Measurements from ENCODE around the gene VPS18. TPM values are rescaled to one million over a fixed set of nuclear protein-coding genes. Genes with fewer than 3 reads are reported as not detected.

VPS18 gene
- total RNA-seq, 1 experiment from 2014 or later, result 9.6 TPM

DNA sequence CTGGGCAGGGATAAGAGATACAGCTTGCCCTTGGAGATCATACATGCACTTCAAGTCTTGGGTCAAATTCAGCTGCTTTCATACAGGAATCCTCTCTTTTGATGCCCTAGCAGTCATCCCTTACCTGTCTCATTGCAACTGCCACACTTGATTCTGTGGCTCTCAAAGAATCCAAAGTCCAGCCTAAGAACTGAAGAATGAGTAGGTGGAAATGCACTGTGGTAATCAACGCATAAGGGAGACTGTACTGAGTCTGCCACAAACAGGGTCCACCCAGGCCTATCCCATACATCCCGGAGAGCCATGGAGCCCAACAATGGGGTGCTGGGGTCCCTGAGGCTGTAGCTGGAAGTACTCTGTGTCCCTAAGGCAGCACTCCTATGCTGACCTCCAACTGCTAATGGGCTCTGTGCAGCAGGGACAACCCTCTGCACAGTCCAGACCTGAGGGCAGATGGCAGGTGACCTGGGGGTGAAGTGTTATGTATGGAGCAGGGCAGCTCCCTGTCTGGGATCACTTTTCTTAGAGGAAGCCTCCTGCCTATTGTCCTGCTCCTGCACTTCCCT is 1.7 kb upstream of the VPS18 start:
- no peak overlapping the region for H3K27ac ChIP-seq
- ChIA-PET CTCF (interaction anchor here (0.5 to 3.0 kb wide), 15 partner anchors 14 to 324 kb away, joined by 3 to 84 read pairs (median 4); partner anchors contain the start of gene RHOV), POLR2A (ENCODE audit: unreplicated experiment) (interaction anchor here (0.5 to 1.2 kb wide), 4 partner anchors 16 to 107 kb away, joined by 3 to 4 read pairs (median 4); partner anchors contain the start of gene RHOV)
- no peaks in the 10 kb centered on the region for H3K9me2 ChIP-seq (ENCODE audit: insufficient read depth)
- H4K20me1 ChIP-seq (ENCODE audit: insufficient read depth), result no peaks in the 10 kb centered on the region
- H3K4me1 ChIP-seq (replicated peaks; ENCODE audit: insufficient read depth), result peaks cover 20% of the 10 kb centered on the region
- peaks cover 6% of the 10 kb centered on the region; the same call in 1 of the 2 replicates for H3F3A ChIP-seq (ENCODE audit: insufficient read depth, low read depth)
- DNase-seq, result no peak
- BruUV-seq (replicated peaks), result no TSS peak
- H3K4me2 ChIP-seq, result no peak overlapping the region
- H3K9me3 ChIP-seq (ENCODE audit: insufficient read depth, low read depth), result no peaks in the 10 kb centered on the region
- peaks cover 22% of the 10 kb centered on the region for H3K79me2 ChIP-seq (ENCODE audit: low read depth)
- no peaks in the 10 kb centered on the region; the same call in 1 of the 2 replicates for H3K36me3 ChIP-seq (ENCODE audit: low read depth)
- H2AFZ ChIP-seq, result no peak overlapping the region
- H3K27me3 ChIP-seq (ENCODE audit: insufficient read depth, low read depth), result no peaks in the 10 kb centered on the region
- intact Hi-C loops (cut with micrococcal nuclease; ENCODE audit: unreplicated experiment), result loop anchor here (1.0 to 5.0 kb wide), 2 partner anchors 105 to 615 kb away; no protein-coding TSS in a partner anchor
- TF ChIP-seq CTCF (conservative IDR thresholded peaks at IDR 0.05) (no peak), EZH2 (IDR thresholded peaks at IDR 0.05; ENCODE audit: low read depth) (no peak)
- no peak overlapping the region for H3K4me3 ChIP-seq

GRCh38 chr15:40893019-40893670 is 1.1 kb upstream of the VPS18 start:
- TF ChIP-seq CTCF (conservative IDR thresholded peaks at IDR 0.05) (no peak), EZH2 (IDR thresholded peaks at IDR 0.05; ENCODE audit: low read depth) (no peak)
- no peaks in the 10 kb centered on the region for H3K27me3 ChIP-seq (ENCODE audit: insufficient read depth, low read depth)
- no peaks in the 10 kb centered on the region for H3K9me3 ChIP-seq (ENCODE audit: insufficient read depth, low read depth)
- no peak overlapping the region for H3K4me3 ChIP-seq
- no TSS peak for BruUV-seq (replicated peaks)
- H2AFZ ChIP-seq, result no peak overlapping the region
- CTCF ChIA-PET, result interaction anchor here (0.6 to 3.1 kb wide), 4 partner anchors 19 to 146 kb away, joined by 3 to 84 read pairs (median 24); partner anchors contain the start of gene RHOV
- no peak overlapping the region for H3K27ac ChIP-seq
- H3F3A ChIP-seq (ENCODE audit: insufficient read depth, low read depth), result peaks cover 6% of the 10 kb centered on the region; the same call in 1 of the 2 replicates
- intact Hi-C loops (cut with micrococcal nuclease; ENCODE audit: unreplicated experiment), result loop anchor here (5.0 kb wide), 1 partner anchor 616 kb away; no protein-coding TSS in a partner anchor
- H4K20me1 ChIP-seq (ENCODE audit: insufficient read depth), result no peaks in the 10 kb centered on the region
- DNase-seq, result no peak
- H3K9me2 ChIP-seq (ENCODE audit: insufficient read depth), result no peaks in the 10 kb centered on the region
- H3K4me2 ChIP-seq, result no peak overlapping the region; the same call in 1 of the 2 replicates
- H3K79me2 ChIP-seq (ENCODE audit: low read depth), result peaks cover 22% of the 10 kb centered on the region
- POLR2A ChIA-PET (ENCODE audit: unreplicated experiment), result no interaction called here
- peaks cover 20% of the 10 kb centered on the region for H3K4me1 ChIP-seq (replicated peaks; ENCODE audit: insufficient read depth)
- H3K36me3 ChIP-seq (ENCODE audit: low read depth), result no peaks in the 10 kb centered on the region; the same call in 1 of the 2 replicates

GRCh38 chr15:40894681-40895448 is 615 bp downstream of the VPS18 start:
- peak; percentile 47 to 69 for DNase-seq
- Histone ChIP-seq H3K4me1 (replicated peaks; ENCODE audit: insufficient read depth) (peaks cover 20% of the 10 kb centered on the region), H3K9me2 (ENCODE audit: insufficient read depth) (no peaks in the 10 kb centered on the region), H3K79me2 (ENCODE audit: low read depth) (peaks cover 22% of the 10 kb centered on the region), H2AFZ (peak overlapping the region; percentile 81), H3K9me3 (ENCODE audit: insufficient read depth, low read depth) (no peaks in the 10 kb centered on the region), H4K20me1 (ENCODE audit: insufficient read depth) (no peaks in the 10 kb centered on the region), H3F3A (ENCODE audit: insufficient read depth, low read depth) (peaks cover 6% of the 10 kb centered on the region; the same call in 1 of the 2 replicates), H3K36me3 (ENCODE audit: low read depth) (no peaks in the 10 kb centered on the region; the same call in 1 of the 2 replicates), H3K27me3 (ENCODE audit: insufficient read depth, low read depth) (no peaks in the 10 kb centered on the region), H3K4me3 (peak overlapping the region; percentile 94), H3K4me2 (peak overlapping the region; percentile 89), H3K27ac (peak overlapping the region; percentile 73)
- intact Hi-C loops (cut with micrococcal nuclease; ENCODE audit: unreplicated experiment), result loop anchor here (1.0 to 5.0 kb wide), 5 partner anchors 38 to 618 kb away; partner anchors contain the start of gene RMDN3
- ChIA-PET POLR2A (ENCODE audit: unreplicated experiment) (interaction anchor here (0.5 to 0.6 kb wide), 2 partner anchors 110 to 118 kb away, joined by 3 to 12 read pairs; no protein-coding TSS in a partner anchor), CTCF (interaction anchor here (0.6 to 3.1 kb wide), 9 partner anchors 11 to 172 kb away, joined by 3 to 42 read pairs (median 4); partner anchors contain the start of gene RHOV)
- TF ChIP-seq EZH2 (IDR thresholded peaks at IDR 0.05; ENCODE audit: low read depth), result no peak
- no peak; the same call in 1 of the 2 replicates for TF ChIP-seq CTCF (conservative IDR thresholded peaks at IDR 0.05)
- BruUV-seq (replicated peaks), result TSS peak; percentile 48

All from PC-9 (cell line).